ENCODE measurements around the gene HOPX. TPM values are rescaled to one million over a fixed set of nuclear protein-coding genes. Genes with fewer than 3 reads are reported as not detected.

The HOPX gene
- total RNA-seq, 1 experiment from 2014 or later: not detected

GRCh38 chr4:56680266-56680665, 830 bp downstream of the HOPX start:
- no peak overlapping the region for H2BK12ac ChIP-seq (ENCODE audit: insufficient read length, low read depth, low read length)
- no peaks in the 10 kb centered on the region for H3K23me2 ChIP-seq (ENCODE audit: insufficient read length, low read depth, low read length, poor library complexity, severe bottlenecking)
- no CpG with 5 or more reads among the region's 1 CpG for WGBS (ENCODE audit: extremely low coverage, insufficient read length, low lambda C conversion rate)
- no peak for DNase-seq
- H3K27me3 Mint-ChIP-seq (ENCODE audit: low read depth): peaks cover 36% of the 10 kb centered on the region
- no peak overlapping the region for H3K14ac ChIP-seq (ENCODE audit: insufficient read depth, low read length)
- no peak overlapping the region for H3K18ac ChIP-seq (ENCODE audit: insufficient read length, low read depth, low read length)
- no peak overlapping the region for H4K5ac ChIP-seq (ENCODE audit: insufficient read length, low read depth, low read length)
- no peak overlapping the region for H2AK5ac ChIP-seq (ENCODE audit: insufficient read length, low read length)
- H3K36me3 Mint-ChIP-seq (ENCODE audit: insufficient read depth in 1 of 3, low read depth in 3 of 3): no peaks in the 10 kb centered on the region
- H2BK120ac ChIP-seq (ENCODE audit: low read depth, low read length, poor library complexity, severe bottlenecking): no peak overlapping the region
- no peaks in the 10 kb centered on the region for H3K79me2 ChIP-seq (ENCODE audit: insufficient read depth, low read length)
- H3K9me3 ChIP-seq (ENCODE audit: control insufficient read depth, low read depth, low read length): no peaks in the 10 kb centered on the region
- H2BK15ac ChIP-seq (ENCODE audit: low read depth, low read length): no peak overlapping the region
- no peak overlapping the region for H2BK20ac ChIP-seq (ENCODE audit: low read depth, low read length, poor library complexity, severe bottlenecking)
- H3K27ac Mint-ChIP-seq: no peak overlapping the region
- no peak overlapping the region for H2AFZ ChIP-seq (ENCODE audit: low read length)
- no peaks in the 10 kb centered on the region for H4K20me1 ChIP-seq (ENCODE audit: control insufficient read depth, insufficient read depth, insufficient read length)
- H3T11ph ChIP-seq (ENCODE audit: low read length): no peak overlapping the region
- H3K4me1 ChIP-seq (ENCODE audit: insufficient read depth, low read length): no peaks in the 10 kb centered on the region
- no peak overlapping the region for H3K9ac ChIP-seq (ENCODE audit: extremely low read depth, insufficient read length, low read length)
- no peak overlapping the region for H3K4me3 Mint-ChIP-seq
- H3K27ac ChIP-seq (ENCODE audit: insufficient read length, low read depth, low read length): no peak overlapping the region
- no peak overlapping the region for H3K23ac ChIP-seq (ENCODE audit: insufficient read length, low read depth, low read length)
- no peaks in the 10 kb centered on the region for H3K79me1 ChIP-seq (ENCODE audit: insufficient read depth, low read depth, low read length, poor library complexity, severe bottlenecking)
- no peaks in the 10 kb centered on the region for H3K27me3 ChIP-seq (ENCODE audit: insufficient read depth, low read length)
- no peaks in the 10 kb centered on the region for H3K9me3 Mint-ChIP-seq
- TF ChIP-seq CTCF (conservative IDR thresholded peaks at IDR 0.05): no peak
- no peak overlapping the region for H4K91ac ChIP-seq (ENCODE audit: insufficient read length, low read depth, low read length)
- H4K8ac ChIP-seq (replicated peaks; ENCODE audit: insufficient read length, low read depth, low read length): no peak overlapping the region
- H3K56ac ChIP-seq (ENCODE audit: insufficient read length, low read depth, low read length): no peak overlapping the region
- H3K4me2 ChIP-seq (ENCODE audit: insufficient read depth, insufficient read length, low read length): no peak overlapping the region
- no peak overlapping the region for H2BK5ac ChIP-seq (ENCODE audit: insufficient read length, low read length)
- H3K4ac ChIP-seq (ENCODE audit: low read depth, low read length): no peak overlapping the region
- peaks cover 9 to 16% of the 10 kb centered on the region in 2 experiments for H3K4me1 Mint-ChIP-seq
